Psoas muscle (tissue), 8 donors: Measurements from ENCODE around the gene SLC2A9. TPM values are rescaled to one million over a fixed set of nuclear protein-coding genes. Genes with fewer than 3 reads are reported as not detected.

Experiments
- ATAC-seq, 4 donors: fragments of 200-7000 bp; cut with Tn5 transposase; one replicate each; pipeline ENCODE4 v1.9.1; 2020; ENCODE audit warnings: moderate library complexity in 3 of 4, mild to moderate bottlenecking in 2 of 4
- DNase-seq, 2 donors: peaks; one replicate each; pipeline ENCODE4 v3.0.0-alpha.2; 2020
- H3K27ac ChIP-seq: fragments of 200-600 bp; one replicate; pipeline ENCODE4 v1.8.0; 2022
- H3K27me3 ChIP-seq, 3 donors: fragments of 200-600 bp in 1 of 3; one replicate each; pipeline versions ENCODE4 v1.6.1 to v1.8.0; 2013 to 2022; ENCODE audit warnings: low read length in 2 of 3, mild to moderate bottlenecking in 2 of 3, moderate library complexity in 1 of 3; ENCODE audit not compliant: insufficient read depth in 3 of 3
- H3K36me3 ChIP-seq, 2 donors: fragments of 200-600 bp in 1 of 2; one replicate each; pipeline versions ENCODE4 v1.6.1 to v1.8.0; 2013 to 2022; ENCODE audit warnings: low read depth in 1 of 2, mild to moderate bottlenecking in 1 of 2, moderate library complexity in 1 of 2; ENCODE audit not compliant: insufficient read depth in 1 of 2
- H3K4me1 ChIP-seq: fragments of 200-600 bp; one replicate; pipeline ENCODE4 v1.8.0; 2022
- H3K4me3 ChIP-seq: fragments of 200-600 bp; one replicate; pipeline ENCODE4 v1.8.0; 2022; ENCODE audit warnings: mild to moderate bottlenecking
- H3K9me3 ChIP-seq: fragments of 200-600 bp; one replicate; pipeline ENCODE4 v1.8.0; 2022
- WGBS, 3 donors: extraction: QIAGEN DNeasy Blood & Tissue Kit; methylation state at CpG; one replicate each; pipeline versions ENCODE4 v1.1.6 to v1.1.7; 2013; 5-methylcytosine and 5-hydroxymethylcytosine counted together
- intact Hi-C, 2 donors: fragments of 100-400 bp; cut with DNase I; formaldehyde crosslinking; loops; one replicate each; pipeline versions ENCODE4 v1.11.0 to v1.14.2; 2022
- polyA plus RNA-seq, 3 donors: library from polyadenylated mRNA; stranded (reverse); fragments of 200-250 nt; gene quantifications; one replicate each; pipeline ENCODE4 v1.2.3, GENCODE V29; 2013
- total RNA-seq, 4 donors: library from RNA; stranded (reverse); fragmentation: NEBNext Ultra II Directional in 2 of 4; extraction: Animal tissue kit (Norgen Biotek cat#: 25700) in 2 of 4; gene quantifications; one replicate each; pipeline versions ENCODE4 v1.2.1 to v1.2.4, GENCODE V29; 2021 to 2023
- TF ChIP-seq, protein P1 (sequence below): fragments of 200-600 bp; IDR thresholded peaks from one replicate; pipeline ENCODE4 v1.8.0; 2022; ENCODE audit warnings: antibody characterized with exemption
- donor health status: healthy with polysubstance abuse.
- donor health status: DM: no; HTN: no; CAD: no; lungs with moderate emphysema.
- donor health status: Bipolar disorder and iron deficiency.
- donor health status: healthy.
- donor health status: DM: yes; HTN: yes; CAD: no.
- donor health status: DM: no; HTN: no; CAD: no.
- donor health status: DM: no; HTN: no; CAD: no.
- donor health status: DM: yes; HTN: yes; CAD: no.

The SLC2A9 gene
- total and polyA plus RNA-seq, 7 donors: 0.37 to 2.7 (median 1.3) TPM

DNA sequence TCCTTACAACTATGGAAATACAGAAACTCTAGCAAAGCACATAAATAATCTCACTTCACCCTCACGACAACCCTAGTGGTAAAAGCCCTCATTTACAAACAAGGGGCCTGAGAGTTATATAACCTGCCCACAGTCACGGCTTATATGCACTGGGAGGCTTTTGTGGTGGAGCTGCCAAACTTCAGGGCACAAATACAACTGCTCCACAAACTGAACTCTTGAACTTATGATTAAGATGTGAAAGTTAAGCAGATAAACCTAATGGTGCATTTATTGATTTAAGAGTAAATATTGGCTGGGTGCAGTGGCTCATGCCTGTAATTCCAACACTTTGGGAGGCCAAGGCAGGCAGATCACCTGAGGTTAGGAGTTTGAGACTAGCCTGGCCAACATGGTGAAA is 19.0 kb downstream of the SLC2A9 start:
- Histone ChIP-seq H3K36me3 (no peaks in the 10 kb centered on the region), H3K27ac (no peak overlapping the region), H3K4me1 (peaks cover 19% of the 10 kb centered on the region), H3K9me3 (no peaks in the 10 kb centered on the region), H3K27me3 (peaks cover 0 to 2% (median 0%) of the 10 kb centered on the region in 3 donors), H3K4me3 (no peak overlapping the region)
- TF ChIP-seq, protein P1, sequence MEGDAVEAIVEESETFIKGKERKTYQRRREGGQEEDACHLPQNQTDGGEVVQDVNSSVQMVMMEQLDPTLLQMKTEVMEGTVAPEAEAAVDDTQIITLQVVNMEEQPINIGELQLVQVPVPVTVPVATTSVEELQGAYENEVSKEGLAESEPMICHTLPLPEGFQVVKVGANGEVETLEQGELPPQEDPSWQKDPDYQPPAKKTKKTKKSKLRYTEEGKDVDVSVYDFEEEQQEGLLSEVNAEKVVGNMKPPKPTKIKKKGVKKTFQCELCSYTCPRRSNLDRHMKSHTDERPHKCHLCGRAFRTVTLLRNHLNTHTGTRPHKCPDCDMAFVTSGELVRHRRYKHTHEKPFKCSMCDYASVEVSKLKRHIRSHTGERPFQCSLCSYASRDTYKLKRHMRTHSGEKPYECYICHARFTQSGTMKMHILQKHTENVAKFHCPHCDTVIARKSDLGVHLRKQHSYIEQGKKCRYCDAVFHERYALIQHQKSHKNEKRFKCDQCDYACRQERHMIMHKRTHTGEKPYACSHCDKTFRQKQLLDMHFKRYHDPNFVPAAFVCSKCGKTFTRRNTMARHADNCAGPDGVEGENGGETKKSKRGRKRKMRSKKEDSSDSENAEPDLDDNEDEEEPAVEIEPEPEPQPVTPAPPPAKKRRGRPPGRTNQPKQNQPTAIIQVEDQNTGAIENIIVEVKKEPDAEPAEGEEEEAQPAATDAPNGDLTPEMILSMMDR: no peak
- intact Hi-C loops: no loop called here
- no peak for DNase-seq
- ATAC-seq: no peak
- 70 to 84% (median 79%) methylated on average over 2 of the region's 2 CpGs for WGBS, 3 donors

DNA sequence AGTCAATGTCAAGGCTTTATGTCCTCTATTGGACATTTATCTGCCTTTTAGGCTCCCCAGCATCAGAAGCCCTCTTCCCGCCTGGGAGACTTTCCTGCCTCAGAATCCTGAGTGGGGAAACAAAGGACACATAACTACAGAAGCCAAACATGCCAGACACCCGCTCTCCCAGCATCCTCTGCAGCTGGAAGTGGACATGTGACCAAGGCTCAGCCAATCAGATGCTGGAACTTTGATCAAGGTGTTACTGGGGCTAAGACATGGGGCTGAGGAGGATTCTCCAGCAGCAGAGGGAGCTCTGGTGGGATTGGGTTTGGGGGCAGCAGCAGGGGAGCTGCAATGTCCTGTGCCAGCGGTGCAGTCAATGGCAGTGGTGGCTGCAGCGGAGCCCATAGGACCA is 19.5 kb downstream of the SLC2A9 start:
- TF ChIP-seq, protein P1: no peak
- peaks cover 14% of the 10 kb centered on the region for H3K4me1 ChIP-seq
- no peaks in the 10 kb centered on the region for H3K9me3 ChIP-seq
- DNase-seq: no peak
- H3K4me3 ChIP-seq: no peak overlapping the region
- intact Hi-C loops: no loop called here
- no peaks in the 10 kb centered on the region for H3K36me3 ChIP-seq
- WGBS, 3 donors: 98 to 100% (median 99%) methylated on average over 4 of the region's 4 CpGs
- H3K27me3 ChIP-seq: peaks cover 0 to 2% (median 0%) of the 10 kb centered on the region in 3 donors
- no peak overlapping the region for H3K27ac ChIP-seq
- ATAC-seq: no peak

DNA sequence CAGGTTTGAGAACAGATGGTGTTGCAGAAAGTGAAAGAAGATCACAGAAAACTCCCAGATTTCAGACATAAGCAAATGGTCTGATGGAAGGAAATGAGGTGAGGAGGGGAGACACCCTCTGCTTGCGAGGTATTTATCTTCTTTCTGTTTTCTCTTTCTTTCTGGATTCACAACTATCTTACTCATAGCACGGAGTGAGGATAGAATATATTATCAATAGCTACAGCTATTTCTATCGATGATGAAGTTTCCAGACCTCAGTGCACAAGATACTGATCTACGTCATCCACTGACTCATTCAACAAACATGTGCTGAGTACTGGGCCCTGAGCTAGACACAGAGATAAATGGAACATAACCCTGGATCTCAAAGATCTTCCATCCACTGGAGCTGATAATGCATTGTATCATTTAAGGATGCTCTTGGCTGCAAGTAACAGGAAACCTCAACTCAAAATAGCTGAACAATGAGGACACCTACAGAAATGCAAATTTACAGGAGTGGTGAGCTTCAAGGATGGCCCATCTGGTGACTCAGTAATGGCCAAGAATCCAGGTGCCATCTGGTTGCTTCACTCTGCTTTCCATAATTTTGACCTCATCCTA is 21.2 kb downstream of the SLC2A9 start:
- Histone ChIP-seq H3K4me3 (no peak overlapping the region), H3K4me1 (no peaks in the 10 kb centered on the region), H3K36me3 (peaks cover 0 to 2% of the 10 kb centered on the region in 2 donors), H3K27ac (no peak overlapping the region), H3K9me3 (no peaks in the 10 kb centered on the region), H3K27me3 (peaks cover 0 to 2% (median 0%) of the 10 kb centered on the region in 3 donors)
- DNase-seq: no peak
- ATAC-seq: no peak
- TF ChIP-seq, protein P1: no peak
- intact Hi-C loops: no loop called here
- 84 to 86% (median 86%) methylated on average over 4 of the region's 4 CpGs for WGBS, 3 donors

DNA sequence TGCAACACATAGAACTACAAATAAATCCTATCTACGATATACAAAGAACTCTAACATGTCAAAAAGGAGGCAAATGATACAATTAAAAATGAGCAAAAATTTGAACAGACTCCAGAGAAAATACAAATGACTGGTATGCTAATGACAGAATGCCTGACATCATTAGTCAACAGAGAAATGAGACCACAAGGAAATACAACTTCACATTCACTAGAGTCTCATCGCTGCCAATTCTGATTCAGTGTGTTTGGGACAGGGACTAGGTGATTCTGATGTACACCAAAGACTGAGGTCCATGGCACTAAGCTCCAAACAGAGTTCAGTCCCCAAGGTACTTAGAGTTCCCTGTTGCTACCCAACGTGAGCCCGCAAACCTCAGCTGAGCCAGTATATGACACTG is 23.4 kb downstream of the SLC2A9 start:
- H3K4me1 ChIP-seq: no peaks in the 10 kb centered on the region
- intact Hi-C loops: no loop called here
- no peaks in the 10 kb centered on the region for H3K27me3 ChIP-seq
- 76 to 86% (median 82%) methylated on average over 4 of the region's 4 CpGs for WGBS, 3 donors
- TF ChIP-seq, protein P1: no peak
- no peaks in the 10 kb centered on the region for H3K9me3 ChIP-seq
- H3K36me3 ChIP-seq: peaks cover 0 to 2% of the 10 kb centered on the region in 2 donors
- ATAC-seq (no peak), DNase-seq (no peak)
- H3K27ac ChIP-seq: no peak overlapping the region
- no peak overlapping the region for H3K4me3 ChIP-seq
